HCT116 (cell line): ENCODE data around the gene VIPR1. TPM values are rescaled to one million over a fixed set of nuclear protein-coding genes. Genes with fewer than 3 reads are reported as not detected.

Source experiments
- ATAC-seq: fragments of 200-7000 bp; cut with Tn5 transposase; 2 replicates; pipeline ENCODE4 v1.9.1; 2020; ENCODE audit warnings: mild to moderate bottlenecking, moderate library complexity
- BruUV-seq: library from RNA; stranded (reverse); fragments of 400-500 nt; replicated peaks from 2 replicates; lab custom pipeline; 2021; lab: Mats Ljungman, UMichigan
- CTCF ChIA-PET: fragments of 300-600 bp; sonication (Branson Sonifier 250); formaldehyde crosslinking; loops from one replicate; lab custom pipeline; 2021; ENCODE audit warnings: antibody characterized with exemption; lab: Charles Lee
- POLR2A ChIA-PET: fragments of 300-600, 350-600 bp; sonication (Branson Sonifier 250); formaldehyde crosslinking; loops from one replicate; lab custom pipeline; 2021; ENCODE audit warnings: antibody characterized with exemption; lab: Charles Lee
- RAD21 ChIA-PET, 2 experiments: fragments of 300-600 bp; sonication (Branson Sonifier 250); formaldehyde crosslinking; loops; one replicate each; lab custom pipeline; 2023; ENCODE audit warnings: low total read pairs in 2 of 2; ENCODE audit not compliant: uncharacterized antibody in 2 of 2, unreplicated experiment in 2 of 2, low non-redundant PET in 1 of 2; lab: Charles Lee
- DNase-seq: peaks from one replicate; pipeline ENCODE4 v3.0.0-alpha.2; 2010; ENCODE audit warnings: low read depth, low spot score
- H2AFZ ChIP-seq: fragments of 200-600 bp; shearing (Covaris generic), sonication (generic); 2 replicates; pipeline ENCODE4 v1.6.1; 2017; ENCODE audit warnings: low read depth, mixed run types, mixed read lengths, antibody characterized with exemption, low read length; ENCODE audit not compliant: poor library complexity, severe bottlenecking
- H3K27ac ChIP-seq: 2 replicates; pipeline ENCODE4 v1.5.1; 2012; ENCODE audit warnings: low read depth, low read length
- H3K27me3 ChIP-seq: fragments of 200-600 bp; sonication (generic); 2 replicates; pipeline ENCODE4 v1.6.1; 2016; ENCODE audit warnings: mixed run types, low read length, mixed read lengths; ENCODE audit not compliant: insufficient read depth
- H3K36me3 ChIP-seq, 2 experiments: fragments of 200-500 bp in 1 of 2; fragments of 200-600 bp in 1 of 2; sonication (Bioruptor generic) in 1 of 2; sonication (generic) in 1 of 2; 2 replicates each; pipeline versions ENCODE4 v1.5.1 to v1.6.1; 2014 to 2016; ENCODE audit warnings: low read length in 2 of 2, inconsistent platforms in 1 of 2, mixed read lengths in 1 of 2, mixed run types in 1 of 2; ENCODE audit not compliant: insufficient read depth in 2 of 2, control insufficient read depth in 1 of 2
- H3K4me1 ChIP-seq, 2 experiments: fragments of 200-600 bp in 1 of 2; sonication (generic) in 1 of 2; 2 replicates each; pipeline versions ENCODE4 v1.5.1 to v1.6.1; 2012 to 2017; ENCODE audit warnings: low read length in 2 of 2, inconsistent platforms in 1 of 2, mild to moderate bottlenecking in 1 of 2, mixed read lengths in 1 of 2, mixed run types in 1 of 2, moderate library complexity in 1 of 2; ENCODE audit not compliant: insufficient read depth in 2 of 2, control insufficient read depth in 1 of 2
- H3K4me2 ChIP-seq: fragments of 200-600 bp; sonication (generic); 2 replicates; pipeline ENCODE4 v1.6.1; 2017; ENCODE audit warnings: mixed run types, low read length, mixed read lengths
- H3K4me3 ChIP-seq, 2 experiments: fragments of 200-600 bp in 1 of 2; sonication (generic) in 1 of 2; replicated peaks in 1 of 2; 2 replicates each; pipeline ENCODE4 v1.5.1; 2011 to 2016; ENCODE audit warnings: low read length in 2 of 2, control low read depth in 1 of 2, low read depth in 1 of 2, mild to moderate bottlenecking in 1 of 2, mixed read lengths in 1 of 2, mixed run types in 1 of 2
- H3K79me2 ChIP-seq: fragments of 200-600 bp; sonication (generic); 2 replicates; pipeline ENCODE4 v1.6.1; 2017; ENCODE audit warnings: mild to moderate bottlenecking, mixed run types, low read length, moderate library complexity, mixed read lengths; ENCODE audit not compliant: insufficient read depth
- H3K9ac ChIP-seq: fragments of 200-600 bp; sonication (generic); 2 replicates; pipeline ENCODE4 v1.6.1; 2016; ENCODE audit warnings: low read length, mixed read lengths
- H3K9me2 ChIP-seq: fragments of 200-600 bp; sonication (generic), shearing (Covaris generic); 2 replicates; pipeline ENCODE4 v1.6.1; 2017; ENCODE audit warnings: mixed run types, mild to moderate bottlenecking, moderate library complexity; ENCODE audit not compliant: insufficient read depth
- H3K9me3 ChIP-seq, 2 experiments: fragments of 200-500 bp in 1 of 2; fragments of 200-600 bp in 1 of 2; sonication (Bioruptor generic) in 1 of 2; sonication (generic) in 1 of 2; 2 replicates each; pipeline ENCODE4 v1.6.1; 2014 to 2017; ENCODE audit warnings: low read length in 2 of 2, mixed read lengths in 2 of 2, inconsistent platforms in 1 of 2, low read depth in 1 of 2, mild to moderate bottlenecking in 1 of 2, mixed run types in 1 of 2, moderate library complexity in 1 of 2; ENCODE audit not compliant: control insufficient read depth in 1 of 2, insufficient read depth in 1 of 2
- H4K20me1 ChIP-seq: fragments of 200-600 bp; sonication (generic), shearing (Covaris generic); 2 replicates; pipeline ENCODE4 v1.6.1; 2017; ENCODE audit warnings: mixed run types, mild to moderate bottlenecking, moderate library complexity; ENCODE audit not compliant: insufficient read depth
- ATF3 ChIP-seq: IDR thresholded peaks from 2 replicates; pipeline ENCODE4 v1.6.1; 2012
- EZH2 ChIP-seq: fragments of 200-600 bp; sonication (generic); IDR thresholded peaks from 2 replicates; pipeline ENCODE4 v1.6.1; 2017; ENCODE audit warnings: antibody characterized with exemption, mixed run types
- POLR2AphosphoS5 ChIP-seq: IDR thresholded peaks from 2 replicates; pipeline ENCODE4 v1.6.1; 2011; ENCODE audit warnings: mild to moderate bottlenecking, low read depth, low read length, moderate library complexity
- SP1 ChIP-seq: IDR thresholded peaks from 2 replicates; pipeline ENCODE4 v1.6.1; 2012; ENCODE audit warnings: low read depth
- SRF ChIP-seq: IDR thresholded peaks from 2 replicates; pipeline ENCODE4 v1.6.1; 2012; ENCODE audit warnings: low read depth
- ZBTB33 ChIP-seq: IDR thresholded peaks from 2 replicates; pipeline ENCODE4 v1.6.1; 2011; ENCODE audit warnings: mild to moderate bottlenecking, low read length, moderate library complexity; ENCODE audit not compliant: insufficient replicate concordance; ENCODE audit errors: extremely low read depth
- intact Hi-C: fragments of 100-400 bp; cut with micrococcal nuclease; formaldehyde crosslinking; loops from 2 replicates; pipeline ENCODE4 v1.10.0; 2022
- total RNA-seq: library from RNA; stranded (reverse); gene quantifications from one replicate; pipeline ENCODE4 v1.2.1, GENCODE V29; 2021; ENCODE audit not compliant: unreplicated experiment

The VIPR1 gene
- total RNA-seq, 1 experiment from 2014 or later, result 9.6 TPM

- Histone ChIP-seq H3K36me3 (peaks cover 0 to 4% of the 10 kb centered on the region in 2 experiments; a peak in 1 of 4 replicates), H3K27me3 (no peaks in the 10 kb centered on the region), H3K9ac (no peak overlapping the region), H3K4me1 (peaks cover 2 to 5% of the 10 kb centered on the region in 2 experiments; a peak in 3 of 4 replicates), H4K20me1 (no peaks in the 10 kb centered on the region), H3K27ac (no peak overlapping the region), H3K4me2 (no peak overlapping the region), H3K9me3 (peaks cover 3 to 7% of the 10 kb centered on the region in 2 experiments; a peak in 1 of 4 replicates), H3K9me2 (no peaks in the 10 kb centered on the region), H3K79me2 (peaks cover 62% of the 10 kb centered on the region), H3K4me3 (no peak overlapping the region), H2AFZ (no peak overlapping the region)
- TF ChIP-seq SRF (no peak), EZH2 (no peak), POLR2AphosphoS5 (no peak), ATF3 (no peak), ZBTB33 (no peak), SP1 (no peak)
- intact Hi-C loops, result loop anchor here (5.0 kb wide), 1 partner anchor 527 kb away; no protein-coding TSS in a partner anchor
- CTCF ChIA-PET, result no interaction called here
- no TSS peak for BruUV-seq
- RAD21 ChIA-PET, result no interaction called here
- DNase-seq (no peak), ATAC-seq (no peak)
- POLR2A ChIA-PET, result no interaction called here
These were observed 72.8 kb downstream of the VIPR1 start for GRCh38 chr3:42575137-42575741.
